ENCODE measurements around the gene TOM1L1.
"Not testable (repeated sequence)": the region's sequence is repeated elsewhere in the genome, so short reads cannot be mapped to it uniquely, and the experiment has no call there.

The TOM1L1 gene

DNA sequence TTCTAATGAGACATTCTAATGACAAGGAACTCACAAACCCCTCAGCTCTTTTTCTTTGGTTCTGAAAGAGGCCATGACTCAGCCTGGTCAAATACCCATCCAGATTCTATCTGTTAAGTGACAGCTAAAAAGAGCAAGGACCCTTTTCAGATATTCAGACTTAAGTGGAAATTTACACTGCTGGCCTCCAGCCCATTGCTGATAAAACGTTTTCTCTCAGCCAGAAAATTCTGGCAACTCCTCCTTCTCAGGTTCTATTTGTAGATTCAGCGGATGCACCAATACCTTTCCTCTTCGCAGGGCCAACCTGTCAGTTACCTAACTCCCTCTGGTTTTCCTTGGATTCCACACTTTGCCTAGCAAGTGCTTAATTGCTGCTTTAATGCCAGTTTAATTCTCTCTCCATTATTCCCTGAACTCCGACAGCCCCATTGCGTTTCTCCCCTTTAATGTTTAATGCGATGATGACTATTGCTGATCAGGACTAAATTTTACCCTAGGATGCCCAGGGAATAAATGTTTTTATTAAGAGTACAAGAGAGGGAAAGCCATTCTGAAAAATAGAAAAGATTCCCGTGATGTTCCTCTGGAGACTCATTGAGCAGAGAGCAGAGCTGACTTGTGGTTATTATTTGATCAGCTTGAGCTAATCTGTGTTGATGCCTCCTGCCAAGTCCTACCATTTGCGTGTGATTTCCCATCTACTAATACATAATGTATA, 35.9 kb upstream of the TOM1L1 start:
- H3K4me3 ChIP-seq (replicated peaks; ENCODE audit: insufficient read depth, low read length) = no peak overlapping the region
- no peaks in the 10 kb centered on the region for H3K27me3 ChIP-seq (ENCODE audit: insufficient read depth, poor library complexity, severe bottlenecking)
- TF ChIP-seq GABPA (IDR thresholded peaks at IDR 0.05; ENCODE audit: low read depth) (no peak), POLR2AphosphoS5 (IDR thresholded peaks at IDR 0.05; ENCODE audit: low read depth) (no peak), SPI1 (IDR thresholded peaks at IDR 0.05; ENCODE audit: borderline replicate concordance, low read depth) (no peak)
- TF ChIP-seq, protein P1, sequence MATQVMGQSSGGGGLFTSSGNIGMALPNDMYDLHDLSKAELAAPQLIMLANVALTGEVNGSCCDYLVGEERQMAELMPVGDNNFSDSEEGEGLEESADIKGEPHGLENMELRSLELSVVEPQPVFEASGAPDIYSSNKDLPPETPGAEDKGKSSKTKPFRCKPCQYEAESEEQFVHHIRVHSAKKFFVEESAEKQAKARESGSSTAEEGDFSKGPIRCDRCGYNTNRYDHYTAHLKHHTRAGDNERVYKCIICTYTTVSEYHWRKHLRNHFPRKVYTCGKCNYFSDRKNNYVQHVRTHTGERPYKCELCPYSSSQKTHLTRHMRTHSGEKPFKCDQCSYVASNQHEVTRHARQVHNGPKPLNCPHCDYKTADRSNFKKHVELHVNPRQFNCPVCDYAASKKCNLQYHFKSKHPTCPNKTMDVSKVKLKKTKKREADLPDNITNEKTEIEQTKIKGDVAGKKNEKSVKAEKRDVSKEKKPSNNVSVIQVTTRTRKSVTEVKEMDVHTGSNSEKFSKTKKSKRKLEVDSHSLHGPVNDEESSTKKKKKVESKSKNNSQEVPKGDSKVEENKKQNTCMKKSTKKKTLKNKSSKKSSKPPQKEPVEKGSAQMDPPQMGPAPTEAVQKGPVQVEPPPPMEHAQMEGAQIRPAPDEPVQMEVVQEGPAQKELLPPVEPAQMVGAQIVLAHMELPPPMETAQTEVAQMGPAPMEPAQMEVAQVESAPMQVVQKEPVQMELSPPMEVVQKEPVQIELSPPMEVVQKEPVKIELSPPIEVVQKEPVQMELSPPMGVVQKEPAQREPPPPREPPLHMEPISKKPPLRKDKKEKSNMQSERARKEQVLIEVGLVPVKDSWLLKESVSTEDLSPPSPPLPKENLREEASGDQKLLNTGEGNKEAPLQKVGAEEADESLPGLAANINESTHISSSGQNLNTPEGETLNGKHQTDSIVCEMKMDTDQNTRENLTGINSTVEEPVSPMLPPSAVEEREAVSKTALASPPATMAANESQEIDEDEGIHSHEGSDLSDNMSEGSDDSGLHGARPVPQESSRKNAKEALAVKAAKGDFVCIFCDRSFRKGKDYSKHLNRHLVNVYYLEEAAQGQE (IDR thresholded peaks at IDR 0.05; ENCODE audit: insufficient replicate concordance, low read depth) = no peak
- TF ChIP-seq, protein P2, sequence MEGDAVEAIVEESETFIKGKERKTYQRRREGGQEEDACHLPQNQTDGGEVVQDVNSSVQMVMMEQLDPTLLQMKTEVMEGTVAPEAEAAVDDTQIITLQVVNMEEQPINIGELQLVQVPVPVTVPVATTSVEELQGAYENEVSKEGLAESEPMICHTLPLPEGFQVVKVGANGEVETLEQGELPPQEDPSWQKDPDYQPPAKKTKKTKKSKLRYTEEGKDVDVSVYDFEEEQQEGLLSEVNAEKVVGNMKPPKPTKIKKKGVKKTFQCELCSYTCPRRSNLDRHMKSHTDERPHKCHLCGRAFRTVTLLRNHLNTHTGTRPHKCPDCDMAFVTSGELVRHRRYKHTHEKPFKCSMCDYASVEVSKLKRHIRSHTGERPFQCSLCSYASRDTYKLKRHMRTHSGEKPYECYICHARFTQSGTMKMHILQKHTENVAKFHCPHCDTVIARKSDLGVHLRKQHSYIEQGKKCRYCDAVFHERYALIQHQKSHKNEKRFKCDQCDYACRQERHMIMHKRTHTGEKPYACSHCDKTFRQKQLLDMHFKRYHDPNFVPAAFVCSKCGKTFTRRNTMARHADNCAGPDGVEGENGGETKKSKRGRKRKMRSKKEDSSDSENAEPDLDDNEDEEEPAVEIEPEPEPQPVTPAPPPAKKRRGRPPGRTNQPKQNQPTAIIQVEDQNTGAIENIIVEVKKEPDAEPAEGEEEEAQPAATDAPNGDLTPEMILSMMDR (IDR thresholded peaks at IDR 0.05; ENCODE audit: insufficient read depth, low read length) = no peak
- no peak overlapping the region for H3K27ac ChIP-seq (replicated peaks)
- DNase-seq (ENCODE audit: low read depth in 1 of 2, low spot score in 1 of 2) = no peak

DNA sequence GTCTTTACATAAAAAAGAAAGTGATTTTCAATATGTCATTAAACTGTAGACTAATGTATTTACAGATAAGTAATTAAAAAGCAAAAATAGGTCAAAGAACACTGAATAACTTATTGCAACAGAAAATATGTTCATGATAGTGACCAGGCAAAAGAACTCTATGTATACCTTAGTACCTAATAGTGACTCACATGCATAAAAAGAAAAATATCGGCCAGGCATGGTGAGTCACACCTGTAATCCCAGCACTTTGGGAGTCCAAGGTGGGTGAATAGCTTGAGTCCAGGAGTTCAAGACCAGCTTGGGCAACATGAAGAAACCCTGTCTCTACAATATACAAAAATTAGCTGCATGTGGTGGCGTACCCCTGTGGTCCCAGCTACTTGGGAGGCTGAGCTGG, 33.0 kb upstream of the TOM1L1 start:
- no peak for DNase-seq (ENCODE audit: low read depth in 1 of 2, low spot score in 1 of 2)
- TF ChIP-seq GABPA (IDR thresholded peaks at IDR 0.05; ENCODE audit: low read depth) (no peak), POLR2AphosphoS5 (IDR thresholded peaks at IDR 0.05; ENCODE audit: low read depth) (no peak), SPI1 (IDR thresholded peaks at IDR 0.05; ENCODE audit: borderline replicate concordance, low read depth) (no peak)
- TF ChIP-seq, protein P1 (IDR thresholded peaks at IDR 0.05; ENCODE audit: insufficient replicate concordance, low read depth) = no peak
- TF ChIP-seq, protein P2 (IDR thresholded peaks at IDR 0.05; ENCODE audit: insufficient read depth, low read length) = no peak
- Histone ChIP-seq H3K4me3 (replicated peaks; ENCODE audit: insufficient read depth, low read length) (no peak overlapping the region), H3K27ac (replicated peaks) (no peak overlapping the region), H3K27me3 (ENCODE audit: insufficient read depth, poor library complexity, severe bottlenecking) (no peaks in the 10 kb centered on the region)

DNA sequence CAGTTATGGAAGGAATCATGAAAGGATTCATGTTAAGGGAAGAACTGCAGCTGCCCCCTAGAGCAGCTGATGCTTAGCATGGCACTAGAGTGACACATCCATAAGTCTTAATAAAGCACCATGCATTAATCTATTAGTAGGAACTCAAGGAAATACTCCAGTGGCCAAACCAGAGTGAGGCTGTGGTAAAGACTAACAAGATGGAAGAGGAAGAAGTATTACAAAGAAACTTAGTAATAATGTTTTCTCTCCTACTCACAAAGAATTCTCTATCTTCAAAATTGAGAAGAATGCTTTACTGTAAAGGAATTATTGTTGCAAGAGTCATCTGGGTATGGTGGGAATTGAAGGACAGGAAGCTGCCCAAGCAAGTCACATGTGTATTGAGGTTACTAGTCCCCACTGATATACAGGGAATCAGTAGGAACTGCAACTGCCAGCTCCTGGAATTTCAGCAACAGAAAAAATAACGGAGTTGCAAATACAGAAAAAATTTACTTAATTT, 29.9 kb upstream of the TOM1L1 start:
- Histone ChIP-seq H3K27me3 (ENCODE audit: insufficient read depth, poor library complexity, severe bottlenecking) (no peaks in the 10 kb centered on the region), H3K4me3 (replicated peaks; ENCODE audit: insufficient read depth, low read length) (no peak overlapping the region), H3K27ac (replicated peaks) (no peak overlapping the region)
- TF ChIP-seq SPI1 (IDR thresholded peaks at IDR 0.05; ENCODE audit: borderline replicate concordance, low read depth) (no peak), GABPA (IDR thresholded peaks at IDR 0.05; ENCODE audit: low read depth) (no peak), POLR2AphosphoS5 (IDR thresholded peaks at IDR 0.05; ENCODE audit: low read depth) (no peak)
- TF ChIP-seq, protein P2 (IDR thresholded peaks at IDR 0.05; ENCODE audit: insufficient read depth, low read length) = no peak
- TF ChIP-seq, protein P1 (IDR thresholded peaks at IDR 0.05; ENCODE audit: insufficient replicate concordance, low read depth) = no peak
- DNase-seq (ENCODE audit: low read depth in 1 of 2, low spot score in 1 of 2) = no peak

DNA sequence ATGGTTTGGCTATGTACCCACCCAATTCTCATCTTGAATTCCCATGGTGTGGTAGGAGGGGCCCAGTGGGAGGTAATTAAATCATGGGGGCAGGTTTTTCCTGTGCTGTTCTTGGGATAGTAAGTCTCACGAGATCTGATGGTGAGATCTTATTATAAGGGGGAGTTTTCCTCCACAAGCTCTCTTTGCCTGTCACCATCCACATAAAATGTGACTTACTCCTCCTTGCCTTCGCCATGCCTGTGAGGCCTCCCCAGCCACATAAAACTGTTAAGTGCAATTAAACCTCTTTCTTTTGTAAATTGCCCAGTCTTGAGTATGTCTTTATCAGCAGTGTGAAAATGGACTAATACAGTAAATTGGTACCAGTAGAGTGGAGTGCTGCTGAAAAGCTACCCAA, 24.7 kb upstream of the TOM1L1 start:
- not testable (repeated sequence) for DNase-seq (ENCODE audit: low read depth in 1 of 2, low spot score in 1 of 2); H3K27me3 ChIP-seq (ENCODE audit: insufficient read depth, poor library complexity, severe bottlenecking); H3K4me3 ChIP-seq (replicated peaks; ENCODE audit: insufficient read depth, low read length); H3K27ac ChIP-seq (replicated peaks)
